ENCODE results near the gene ABHD2. TPM values are rescaled to one million over a fixed set of nuclear protein-coding genes. Genes with fewer than 3 reads are reported as not detected.

Gene ABHD2
- total and polyA plus RNA-seq, 9 of the 15 experiments (the other 6 are each of a cell fraction or from before 2014, with no cell fraction given) = 16.9 to 99.8 (median 47.5) TPM

- TF ChIP-seq HMGXB4 (CRISPR knock-in tag; IDR thresholded peaks at IDR 0.05) (no peak), NFIC (IDR thresholded peaks at IDR 0.05) (no peak), ZEB2 (IDR thresholded peaks at IDR 0.05) (0 out of 2 replicates have a peak, but pooled peaks have one; percentile 45), HDAC1 (IDR thresholded peaks at IDR 0.05) (peak in 1 of 2 experiments; percentile 46; a peak in 1 of 4 replicates), L3MBTL2 (IDR thresholded peaks at IDR 0.05) (peak; percentile 75), NCOA1 (IDR thresholded peaks at IDR 0.05; ENCODE audit: low read depth) (0 out of 2 replicates have a peak, but pooled peaks have one; percentile 25), ZNF282 (CRISPR knock-in tag; IDR thresholded peaks at IDR 0.05) (no peak), CAMTA2 (CRISPR knock-in tag; conservative IDR thresholded peaks at IDR 0.05) (0 out of 2 replicates have a peak, but pooled peaks have one; percentile 75), TARDBP (IDR thresholded peaks at IDR 0.05) (no peak)
- TF ChIP-seq, protein P1, sequence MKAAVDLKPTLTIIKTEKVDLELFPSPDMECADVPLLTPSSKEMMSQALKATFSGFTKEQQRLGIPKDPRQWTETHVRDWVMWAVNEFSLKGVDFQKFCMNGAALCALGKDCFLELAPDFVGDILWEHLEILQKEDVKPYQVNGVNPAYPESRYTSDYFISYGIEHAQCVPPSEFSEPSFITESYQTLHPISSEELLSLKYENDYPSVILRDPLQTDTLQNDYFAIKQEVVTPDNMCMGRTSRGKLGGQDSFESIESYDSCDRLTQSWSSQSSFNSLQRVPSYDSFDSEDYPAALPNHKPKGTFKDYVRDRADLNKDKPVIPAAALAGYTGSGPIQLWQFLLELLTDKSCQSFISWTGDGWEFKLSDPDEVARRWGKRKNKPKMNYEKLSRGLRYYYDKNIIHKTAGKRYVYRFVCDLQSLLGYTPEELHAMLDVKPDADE (conservative IDR thresholded peaks at IDR 0.05; ENCODE audit: control insufficient read depth, low read depth, low read length) = 0 out of 2 replicates have a peak, but pooled peaks have one; percentile 21
- TF ChIP-seq, protein P2, sequence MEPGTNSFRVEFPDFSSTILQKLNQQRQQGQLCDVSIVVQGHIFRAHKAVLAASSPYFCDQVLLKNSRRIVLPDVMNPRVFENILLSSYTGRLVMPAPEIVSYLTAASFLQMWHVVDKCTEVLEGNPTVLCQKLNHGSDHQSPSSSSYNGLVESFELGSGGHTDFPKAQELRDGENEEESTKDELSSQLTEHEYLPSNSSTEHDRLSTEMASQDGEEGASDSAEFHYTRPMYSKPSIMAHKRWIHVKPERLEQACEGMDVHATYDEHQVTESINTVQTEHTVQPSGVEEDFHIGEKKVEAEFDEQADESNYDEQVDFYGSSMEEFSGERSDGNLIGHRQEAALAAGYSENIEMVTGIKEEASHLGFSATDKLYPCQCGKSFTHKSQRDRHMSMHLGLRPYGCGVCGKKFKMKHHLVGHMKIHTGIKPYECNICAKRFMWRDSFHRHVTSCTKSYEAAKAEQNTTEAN (CRISPR knock-in tag; IDR thresholded peaks at IDR 0.05) = no peak
Measured at GRCh38 chr15:89088605-89089315, 504 bp downstream of the ABHD2 start (continued).
